CD4-positive, alpha-beta T cell treated with Interleukin-12 subunit alpha and Interleukin-12 subunit beta, for 1 hour (primary cell): ENCODE data around the gene IL36B.

Experiments
- DNase-seq: peaks from one replicate; pipeline ENCODE4 v3.0.0-alpha.2; 2020

IL36B gene

DNA sequence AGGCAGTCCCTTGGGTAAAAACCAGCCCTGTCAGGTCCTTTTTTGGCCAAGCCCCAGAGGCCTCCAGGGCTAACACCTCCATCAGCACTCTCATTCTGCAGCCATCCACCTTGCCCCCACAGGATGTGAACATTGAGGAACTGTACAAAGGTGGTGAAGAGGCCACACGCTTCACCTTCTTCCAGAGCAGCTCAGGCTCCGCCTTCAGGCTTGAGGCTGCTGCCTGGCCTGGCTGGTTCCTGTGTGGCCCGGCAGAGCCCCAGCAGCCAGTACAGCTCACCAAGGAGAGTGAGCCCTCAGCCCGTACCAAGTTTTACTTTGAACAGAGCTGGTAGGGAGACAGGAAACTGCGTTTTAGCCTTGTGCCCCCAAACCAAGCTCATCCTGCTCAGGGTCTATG lies 22.4 kb upstream of the IL36B start:
- DNase-seq, result no peak

DNA sequence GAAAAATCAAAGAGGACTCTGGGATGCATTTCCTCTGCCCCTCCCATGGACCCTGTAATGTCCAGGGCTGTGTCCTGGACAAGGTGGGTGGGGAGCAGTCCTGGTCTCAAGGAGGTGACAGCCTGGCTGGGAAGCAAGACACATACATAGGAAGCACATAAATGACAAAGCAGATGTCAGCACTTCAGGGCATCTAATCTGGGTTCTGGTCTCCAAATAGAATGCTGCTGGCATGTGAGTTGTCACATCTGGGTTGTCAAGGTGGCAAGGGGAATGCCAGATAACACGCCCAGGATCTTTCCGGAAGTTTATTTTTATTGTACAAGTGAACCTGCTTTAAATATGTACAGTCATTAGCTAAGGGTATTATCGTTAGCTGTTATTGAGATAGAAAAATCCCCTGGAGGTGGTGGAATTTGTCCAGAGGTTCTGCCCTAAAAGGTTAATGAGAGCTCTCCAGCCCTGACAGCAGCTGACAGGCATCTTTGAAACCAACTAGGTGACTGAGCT lies 20.7 kb upstream of the IL36B start:
- DNase-seq, result no peak

DNA sequence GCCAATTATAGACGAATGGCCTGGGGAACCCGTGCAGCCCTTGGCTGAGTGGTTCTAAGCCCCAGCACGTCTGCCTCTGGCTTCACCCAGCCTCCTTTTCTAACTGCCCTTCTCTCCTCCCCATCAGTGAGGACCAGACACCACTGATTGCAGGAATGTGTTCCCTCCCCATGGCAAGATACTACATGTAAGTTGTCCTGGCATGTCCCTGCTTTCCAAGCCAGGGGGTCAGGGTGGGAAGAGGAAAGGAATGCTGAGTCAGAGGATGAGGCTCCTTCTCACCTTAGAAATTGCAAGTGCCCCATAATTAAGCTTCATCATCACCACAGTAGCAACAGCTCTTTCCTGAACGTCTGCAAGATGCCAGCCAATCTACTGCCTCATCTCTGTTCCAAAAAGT lies 19.9 kb upstream of the IL36B start:
- DNase-seq, result no peak

DNA sequence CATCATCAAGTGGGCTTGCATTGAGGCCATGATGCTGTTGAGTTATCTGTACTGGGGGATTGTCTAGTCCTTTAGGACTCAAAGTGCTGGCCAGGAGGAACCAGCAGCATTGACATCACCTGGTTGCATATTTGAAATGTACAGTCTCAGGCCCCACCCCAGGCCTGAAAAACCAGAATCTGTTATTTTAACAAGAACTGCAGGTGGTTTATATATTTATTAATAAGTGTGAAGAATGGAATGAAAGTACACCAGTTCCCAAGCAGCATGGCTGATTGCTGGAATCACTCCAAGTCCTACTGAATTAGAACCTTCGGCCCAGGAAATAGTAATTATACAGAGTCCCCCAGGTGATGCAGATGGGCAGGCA lies 17.9 kb upstream of the IL36B start:
- DNase-seq, result no peak

DNA sequence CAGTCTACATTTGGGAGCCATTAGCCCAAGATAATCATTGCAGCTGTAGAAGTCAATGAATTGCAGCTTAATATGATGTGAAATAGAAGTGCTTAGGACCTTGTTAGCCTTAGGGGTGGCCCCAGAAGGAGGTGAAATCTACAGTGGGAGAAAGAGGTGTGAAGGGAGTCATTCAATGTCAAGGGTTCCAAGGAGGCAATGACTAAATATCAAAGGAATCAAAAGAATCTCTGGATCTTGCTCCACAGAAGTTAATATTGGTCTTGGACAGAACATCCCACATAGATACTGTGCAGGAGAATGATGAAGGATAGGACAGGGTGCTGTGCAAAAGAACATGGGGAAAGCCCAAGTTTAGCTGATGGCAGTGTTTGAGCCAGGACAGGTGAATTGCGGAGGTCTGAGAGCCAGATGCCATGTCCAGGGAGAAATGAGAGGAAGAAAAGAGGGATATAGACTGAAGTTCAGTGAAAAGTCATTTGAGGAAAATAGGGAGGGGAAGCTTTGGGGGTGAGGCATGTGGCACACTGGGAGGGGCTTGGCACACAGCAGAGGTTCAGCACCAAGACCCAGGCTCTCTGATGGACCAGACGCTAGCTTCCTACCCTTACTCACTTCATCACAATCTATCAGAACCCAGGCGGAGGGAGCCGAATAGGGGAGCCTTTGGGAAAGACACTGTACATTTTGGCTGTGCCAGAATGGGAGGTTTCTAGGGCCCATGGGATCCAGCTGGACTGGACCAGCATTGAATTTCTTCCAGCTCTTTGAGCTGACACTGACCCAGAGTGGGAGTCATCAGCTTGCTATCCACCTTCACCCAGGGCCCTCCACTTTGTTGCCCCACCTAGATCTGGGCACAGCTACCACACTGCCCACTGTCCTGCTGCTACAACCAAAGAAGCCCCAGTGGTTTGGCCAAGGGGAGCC lies 17.3 kb upstream of the IL36B start:
- no peak for DNase-seq

DNA sequence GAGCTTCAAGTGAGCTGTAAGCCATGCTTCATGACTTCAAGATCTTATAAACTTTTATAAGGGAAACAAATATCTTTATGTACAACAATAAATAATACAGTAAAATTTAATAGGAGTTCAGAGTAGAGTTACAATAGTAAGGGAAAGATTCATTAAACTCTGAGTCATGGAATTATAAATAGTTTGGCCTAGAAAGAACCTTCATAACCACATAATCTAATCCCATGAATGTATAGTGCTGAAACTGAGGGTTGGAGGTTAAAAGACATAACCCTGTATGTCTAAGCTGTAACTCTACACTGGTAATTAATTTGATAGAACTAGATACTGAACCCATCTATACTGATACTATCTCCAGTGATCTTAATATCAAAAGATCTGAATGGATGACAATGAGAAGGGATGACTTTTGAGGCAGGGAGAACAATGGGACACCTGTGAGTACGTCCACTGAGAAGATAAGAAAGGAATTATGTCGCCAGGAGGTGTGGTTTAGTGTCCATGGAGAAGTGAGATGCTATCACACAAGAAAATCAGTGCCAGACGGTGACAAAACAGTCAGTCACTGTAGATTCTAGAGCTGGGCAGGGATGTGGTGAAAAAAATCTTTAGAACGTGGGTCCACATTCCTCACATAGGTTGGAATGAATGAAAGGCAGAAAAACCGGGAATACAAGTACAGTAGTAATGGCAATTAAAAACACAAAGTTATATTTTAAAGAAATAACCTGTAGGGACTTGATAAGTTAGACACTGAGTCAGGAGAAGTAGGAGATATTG lies 16.2 kb upstream of the IL36B start:
- no peak for DNase-seq

DNA sequence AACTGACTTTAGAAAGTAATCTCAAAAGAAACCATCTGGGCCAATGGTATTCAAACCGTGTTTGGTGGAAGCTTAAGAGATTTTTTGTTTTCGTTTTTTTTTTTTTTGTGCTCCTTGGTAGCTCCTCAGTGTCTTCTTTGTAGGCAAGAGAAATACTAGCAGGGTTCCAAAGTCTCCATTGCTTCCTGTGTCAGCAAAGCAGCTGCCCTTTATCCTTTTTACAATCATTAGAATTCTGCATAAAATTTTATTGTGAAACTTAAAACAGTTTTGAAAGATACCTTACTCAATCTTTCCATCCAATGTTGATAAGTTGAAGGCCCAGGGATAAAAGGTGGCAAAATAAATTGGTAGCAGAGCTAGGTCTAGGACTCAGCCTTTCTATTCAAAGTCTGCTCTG lies 15.6 kb upstream of the IL36B start:
- no peak for DNase-seq

DNA sequence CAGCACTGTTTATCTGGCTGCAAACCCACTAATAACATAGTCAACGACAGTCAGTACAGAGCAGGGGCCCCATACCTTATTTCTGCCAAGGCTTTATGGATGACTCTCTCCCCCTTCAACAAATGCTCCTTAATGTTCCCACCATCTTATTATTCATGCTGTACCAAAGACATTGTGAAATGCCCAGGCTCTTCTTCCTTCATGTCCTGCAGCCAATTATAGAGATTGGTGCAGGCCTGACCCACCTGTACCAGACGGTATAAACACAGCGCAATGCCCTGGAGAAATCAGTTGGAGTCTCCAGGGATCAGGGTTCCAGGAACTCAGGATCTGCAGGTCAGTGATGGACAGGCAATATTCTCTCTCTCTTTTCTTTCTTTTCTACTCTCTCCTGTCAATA lies 15.0 kb upstream of the IL36B start, which contains the start of gene IL1F10:
Gene IL1F10 (plus strand): TSS at position 290 of the 400 bp plus-strand sequence. CDS start 4,769 bp downstream, outside the sequence.
- no peak for DNase-seq

DNA sequence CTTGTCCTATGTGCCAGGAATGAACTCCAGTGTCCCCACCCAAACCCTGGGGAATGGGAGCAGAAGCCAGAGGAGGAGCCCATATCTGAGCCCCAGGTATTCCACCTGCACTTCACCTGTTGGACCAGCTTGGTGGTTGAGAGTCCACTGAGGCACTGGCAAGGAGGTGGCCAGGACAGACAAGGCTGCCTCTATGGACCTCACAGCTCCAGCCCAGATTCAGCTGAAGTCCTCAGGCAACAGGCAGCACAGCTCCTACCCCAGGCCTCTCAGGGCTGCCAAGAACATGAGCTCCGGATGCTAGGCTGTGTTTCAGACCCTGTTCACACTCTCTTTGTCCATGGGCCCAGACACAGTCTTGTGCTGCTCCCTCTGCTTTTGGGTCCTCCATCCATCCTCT lies 12.2 kb upstream of the IL36B start:
- DNase-seq, result no peak

DNA sequence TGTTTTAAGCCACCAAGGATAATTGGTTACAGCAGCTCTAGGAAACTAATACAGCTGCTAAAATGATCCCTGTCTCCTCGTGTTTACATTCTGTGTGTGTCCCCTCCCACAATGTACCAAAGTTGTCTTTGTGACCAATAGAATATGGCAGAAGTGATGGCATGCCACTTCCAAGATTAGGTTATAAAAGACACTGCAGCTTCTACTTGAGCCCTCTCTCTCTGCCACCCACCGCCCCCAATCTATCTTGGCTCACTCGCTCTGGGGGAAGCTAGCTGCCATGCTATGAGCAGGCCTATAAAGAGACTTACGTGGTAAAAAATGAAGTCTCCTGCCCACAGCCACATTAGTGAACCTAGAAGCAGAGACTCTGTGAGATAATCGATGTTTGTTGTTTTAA lies 11.6 kb upstream of the IL36B start:
- DNase-seq, result no peak

DNA sequence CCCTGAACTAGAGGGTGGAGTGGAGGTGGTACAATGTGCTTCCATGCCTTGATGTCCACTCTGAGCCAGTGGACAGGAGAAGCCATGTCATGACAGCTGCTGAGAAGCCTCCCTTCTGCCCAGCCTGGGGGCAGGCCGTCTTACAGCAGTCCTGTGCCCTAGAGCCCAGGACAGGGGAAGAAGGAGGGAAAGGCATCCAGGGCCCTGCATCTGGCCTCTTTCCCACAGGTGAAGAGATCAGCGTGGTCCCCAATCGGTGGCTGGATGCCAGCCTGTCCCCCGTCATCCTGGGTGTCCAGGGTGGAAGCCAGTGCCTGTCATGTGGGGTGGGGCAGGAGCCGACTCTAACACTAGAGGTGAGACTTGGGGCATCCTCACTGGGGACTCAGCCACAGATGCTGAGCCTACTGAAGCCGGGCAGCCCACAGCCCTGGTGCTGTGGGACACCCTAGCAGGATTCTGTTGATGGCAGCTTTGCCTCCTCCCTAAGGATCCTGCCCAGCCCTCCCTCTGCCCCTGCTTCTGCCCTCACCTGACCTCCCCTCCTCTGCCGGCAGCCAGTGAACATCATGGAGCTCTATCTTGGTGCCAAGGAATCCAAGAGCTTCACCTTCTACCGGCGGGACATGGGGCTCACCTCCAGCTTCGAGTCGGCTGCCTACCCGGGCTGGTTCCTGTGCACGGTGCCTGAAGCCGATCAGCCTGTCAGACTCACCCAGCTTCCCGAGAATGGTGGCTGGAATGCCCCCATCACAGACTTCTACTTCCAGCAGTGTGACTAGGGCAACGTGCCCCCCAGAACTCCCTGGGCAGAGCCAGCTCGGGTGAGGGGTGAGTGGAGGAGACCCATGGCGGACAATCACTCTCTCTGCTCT lies 9.5 kb upstream of the IL36B start:
- DNase-seq, result no peak

DNA sequence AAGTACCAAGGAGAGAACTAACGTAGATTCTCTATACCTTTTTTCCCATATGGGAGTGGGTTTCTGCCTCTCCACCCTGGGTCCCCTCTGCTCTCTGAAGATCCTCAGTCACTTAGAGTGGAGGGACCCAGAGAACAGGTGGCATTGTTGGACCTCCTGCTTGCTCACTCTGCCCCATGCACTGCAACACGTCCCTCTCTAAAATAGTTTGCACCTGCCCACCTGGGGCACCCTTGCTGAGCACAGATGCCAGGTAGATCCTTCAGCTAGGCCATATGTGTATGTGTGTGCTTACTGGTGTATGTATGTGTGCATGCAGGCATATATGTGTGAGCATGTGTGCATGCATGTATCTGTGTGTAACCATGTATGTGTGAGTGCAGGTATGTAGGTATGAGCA lies 8.6 kb upstream of the IL36B start:
- no peak for DNase-seq

DNA sequence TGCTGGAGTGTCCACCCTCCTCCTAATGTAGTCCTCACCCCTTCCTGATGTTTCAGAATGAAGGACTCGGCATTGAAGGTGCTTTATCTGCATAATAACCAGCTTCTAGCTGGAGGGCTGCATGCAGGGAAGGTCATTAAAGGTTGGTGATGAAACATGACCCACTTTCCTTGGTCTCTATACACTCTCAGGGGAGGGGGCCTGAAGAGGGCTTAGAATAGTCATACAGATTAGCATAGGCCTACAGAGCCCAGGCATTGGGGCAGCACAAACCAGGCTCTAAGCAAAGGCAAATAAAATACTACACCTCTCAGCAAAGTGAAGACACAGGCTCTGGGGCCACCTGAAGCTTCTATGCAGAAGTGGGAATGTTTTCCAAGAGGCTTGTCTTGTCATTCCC lies 8.1 kb upstream of the IL36B start:
- no peak for DNase-seq

DNA sequence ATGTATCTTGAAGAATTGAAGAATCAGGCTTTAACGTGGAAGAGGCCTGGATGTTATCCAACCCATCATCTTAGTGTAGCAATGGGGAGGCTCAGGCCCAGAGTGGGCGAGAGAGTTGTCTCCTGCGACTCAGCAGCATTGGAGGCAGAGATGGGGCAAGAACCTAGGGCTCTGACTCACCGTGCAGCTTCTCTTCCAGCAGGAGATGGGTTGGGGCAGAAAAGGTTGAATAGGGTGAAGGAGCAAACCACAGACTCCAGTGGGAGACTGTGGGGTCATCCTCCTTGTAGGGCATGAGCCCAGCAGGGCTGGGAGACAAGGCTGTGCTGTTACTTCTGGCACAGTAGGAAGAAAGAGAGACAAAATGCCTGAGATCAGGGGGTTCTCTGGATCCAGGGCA lies 7.7 kb upstream of the IL36B start:
- DNase-seq, result no peak

DNA sequence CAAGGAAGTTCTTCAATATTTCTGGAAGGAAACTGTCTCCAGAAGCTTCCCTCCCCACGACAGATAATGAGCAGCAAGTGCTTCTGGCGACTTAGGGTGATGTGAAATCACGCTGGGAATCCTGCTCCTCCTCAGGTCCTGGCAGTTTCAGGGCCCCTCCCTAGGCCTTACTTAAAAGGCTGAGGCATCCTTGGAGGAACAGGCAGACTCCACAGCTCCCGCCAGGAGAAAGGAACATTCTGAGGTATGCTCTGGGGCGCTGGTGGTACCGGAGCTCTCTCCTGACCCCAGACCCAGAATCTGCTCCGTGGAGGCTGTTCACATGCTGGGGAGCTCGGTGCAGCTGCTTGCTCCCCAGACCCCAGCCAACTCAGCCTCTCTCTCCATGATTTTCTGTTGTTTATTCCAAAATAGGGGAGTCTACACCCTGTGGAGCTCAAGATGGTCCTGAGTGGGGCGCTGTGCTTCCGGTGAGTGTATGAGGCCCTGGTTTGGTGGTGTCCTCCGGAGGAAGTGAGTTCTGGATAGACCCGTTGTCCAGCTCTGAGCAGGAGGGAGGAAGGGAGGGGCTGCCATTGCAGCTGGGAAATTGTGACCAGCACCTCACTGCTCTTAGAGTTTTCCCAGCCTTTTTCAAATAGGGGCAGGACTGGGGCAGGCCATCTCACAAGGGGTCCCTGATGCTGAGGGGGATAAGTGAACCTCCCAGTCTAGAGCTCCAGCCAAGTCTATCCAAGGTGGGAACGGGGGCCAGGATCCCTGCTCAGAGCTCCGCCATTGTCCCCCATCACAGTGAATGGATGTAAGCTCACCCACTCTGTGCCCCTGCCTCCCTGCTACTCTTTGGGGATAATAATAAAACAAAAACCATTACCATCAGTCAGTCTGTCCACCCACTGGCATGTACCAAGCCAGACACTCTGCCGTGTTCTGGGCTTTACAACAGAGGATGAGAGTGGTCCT lies 6.6 kb upstream of the IL36B start, which contains the start of gene IL36RN:
Gene IL36RN (plus strand): TSS at position 201 of the 963 bp plus-strand sequence. CDS start 241 bp downstream, at position 442.
- DNase-seq, result no peak

DNA sequence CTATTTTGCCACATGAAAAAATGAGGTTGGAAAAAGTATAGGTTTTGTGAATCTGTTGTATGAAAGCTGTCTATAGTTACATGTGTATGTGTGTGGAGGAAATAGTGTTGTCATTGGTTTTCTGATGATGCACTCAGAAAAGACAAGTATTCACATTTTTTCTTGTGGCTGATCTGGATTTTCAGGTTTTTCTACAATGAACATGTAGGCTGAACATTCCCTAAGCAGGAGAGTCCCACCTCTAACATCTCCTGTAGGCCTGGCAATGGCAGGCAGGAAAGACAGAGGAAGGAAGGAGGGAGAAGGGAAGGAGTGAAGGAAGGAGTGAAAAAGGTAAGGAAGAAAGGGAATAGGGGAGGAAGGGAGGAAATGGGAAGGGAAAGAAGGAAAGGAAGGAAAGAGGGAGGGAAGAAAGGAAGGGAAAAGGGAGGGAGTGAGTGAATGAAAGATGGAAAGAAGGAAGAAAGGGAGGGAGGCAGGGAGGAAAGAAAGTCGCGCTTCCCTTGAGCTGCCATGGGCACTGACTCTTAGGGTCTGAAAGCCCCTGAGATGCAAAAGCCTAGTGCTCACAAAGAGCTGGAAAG lies 5.8 kb upstream of the IL36B start:
- DNase-seq, result no peak

DNA sequence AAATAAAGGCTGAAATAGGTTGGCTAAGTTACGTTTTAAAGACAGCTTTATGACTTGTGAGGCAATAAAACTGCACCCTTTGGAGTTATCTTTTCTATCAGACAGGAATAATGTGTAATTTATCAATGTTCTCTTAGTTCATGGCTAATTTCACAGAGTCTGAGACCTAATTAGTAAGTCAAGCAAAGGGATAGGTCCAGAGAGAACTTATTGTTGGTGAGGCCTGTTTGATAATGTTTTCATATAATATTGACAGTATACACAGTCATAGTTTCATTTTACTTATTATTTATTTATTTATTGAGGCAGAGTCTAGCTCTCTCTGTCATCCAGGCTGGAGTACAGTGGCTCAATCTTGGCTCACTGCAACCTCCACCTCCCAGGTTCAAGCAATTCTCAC lies 4.5 kb upstream of the IL36B start:
- DNase-seq, result no peak

DNA sequence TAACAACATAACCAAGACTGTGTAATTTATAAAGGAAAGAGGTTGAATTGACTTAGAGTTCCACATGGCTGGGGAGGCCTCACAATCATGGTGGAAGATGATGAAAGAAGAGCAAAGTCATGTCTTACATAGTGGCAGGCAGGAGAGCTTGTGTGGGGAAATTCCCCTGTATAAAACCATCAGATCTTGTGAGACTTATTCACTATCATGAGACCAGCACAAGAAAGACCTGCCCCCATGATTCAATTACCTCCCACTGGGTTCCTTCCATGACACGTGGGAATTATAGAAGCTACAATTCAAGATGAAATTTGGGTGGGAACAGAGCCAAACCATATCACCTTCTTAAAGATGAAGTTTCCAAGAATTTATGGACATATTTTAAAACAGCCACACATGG lies 3.9 kb upstream of the IL36B start:
- DNase-seq, result no peak

DNA sequence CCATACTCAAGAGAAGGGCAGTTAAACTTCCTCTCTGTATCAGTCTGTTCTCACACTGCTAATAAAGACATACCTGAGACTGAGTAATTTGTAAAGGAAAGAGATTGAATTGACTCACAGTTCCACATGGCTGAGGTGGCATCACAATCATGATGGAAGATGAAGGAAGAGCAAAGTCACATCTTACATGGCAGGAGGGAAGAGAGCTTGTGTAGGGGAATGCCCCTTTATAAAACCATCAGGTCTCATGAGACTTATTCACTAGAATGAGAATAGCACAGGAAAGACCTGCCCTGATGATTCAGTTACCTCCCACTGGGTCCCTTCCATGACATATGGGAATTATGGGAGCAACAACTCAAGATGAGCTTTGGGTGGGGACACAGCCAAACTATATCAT lies 1.4 kb upstream of the IL36B start:
- no peak for DNase-seq

DNA sequence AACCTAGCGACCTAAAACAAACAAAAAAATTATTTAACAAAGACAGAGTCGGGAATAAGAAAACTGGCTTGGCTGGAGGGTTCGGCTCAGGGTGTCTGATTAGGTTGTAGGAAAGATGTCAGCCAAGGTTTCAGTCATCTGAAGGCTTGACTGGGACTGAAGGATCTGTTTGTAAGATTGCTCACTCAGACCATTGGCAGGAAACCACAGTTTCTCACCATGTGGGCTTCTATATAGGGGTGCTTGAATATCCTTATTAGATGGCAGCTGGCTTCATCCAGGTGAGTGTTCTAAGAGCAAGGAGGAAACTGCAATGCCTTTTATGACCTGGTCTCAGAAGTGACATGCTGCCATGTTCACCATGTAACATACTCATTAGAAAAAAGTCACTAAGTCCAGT lies 999 bp upstream of the IL36B start:
- no peak for DNase-seq
